HG03139 (cell line): Measurements from ENCODE around the gene DHDH.

ENCODE experiments used
- ATAC-seq: cut with Tn5 transposase; IDR thresholded peaks from one replicate; pipeline ENCODE4 v1.9.1; 2021; ENCODE audit not compliant: unreplicated experiment

DHDH gene

DNA sequence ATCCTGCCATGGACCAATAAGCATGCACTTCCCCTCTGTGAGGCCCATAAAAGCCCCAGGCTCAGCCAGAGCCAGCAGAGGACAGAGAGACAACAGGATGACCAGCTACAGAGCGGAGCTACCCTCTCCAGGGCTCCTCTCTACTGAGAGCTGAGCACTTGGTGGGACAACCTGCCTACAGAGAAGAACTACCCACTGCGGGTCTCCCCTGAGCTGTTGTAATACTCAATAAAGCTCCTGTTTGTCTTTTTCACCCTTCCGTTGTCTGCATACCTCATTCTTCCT, 13.7 kb downstream of the DHDH start:
- no peak for ATAC-seq

- ATAC-seq, result no peak
These were observed 16.7 kb downstream of the DHDH start for GRCh38 chr19:48950159-48950558.

DNA sequence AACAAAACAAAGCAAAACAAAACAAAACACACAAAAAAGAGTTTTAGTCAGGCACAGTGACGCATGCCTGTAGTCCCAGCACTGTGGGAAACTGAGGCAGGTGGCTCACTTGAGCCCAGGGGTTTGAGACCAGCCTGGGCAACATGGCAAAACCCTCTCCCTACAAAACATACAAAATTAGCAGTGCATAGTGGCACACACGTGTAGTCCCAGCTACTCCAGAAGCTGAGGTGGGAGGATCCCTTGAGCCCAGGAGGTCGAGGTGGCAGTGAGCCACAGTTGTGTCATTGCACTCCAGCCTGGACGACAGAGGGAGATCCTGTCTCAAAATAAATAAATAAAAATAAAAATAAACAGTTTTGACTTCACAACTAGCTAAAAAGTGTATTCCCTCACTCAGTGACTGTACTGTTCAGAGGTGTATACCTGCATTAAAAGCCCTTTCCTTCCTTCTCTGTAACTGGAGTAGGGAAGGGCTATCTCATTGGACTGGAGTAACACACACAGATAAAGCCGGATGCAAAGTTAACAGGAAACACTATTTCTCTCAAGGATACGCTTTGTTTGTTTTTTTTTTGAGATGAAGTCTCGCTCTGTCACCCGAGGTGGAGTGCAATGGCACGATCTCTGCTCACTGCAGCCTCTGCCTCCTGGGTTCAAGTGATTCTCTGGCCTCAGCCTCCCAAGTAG, 17.5 kb downstream of the DHDH start:
- ATAC-seq, result no peak

- ATAC-seq, result no peak
These were observed 19.6 kb downstream of the DHDH start for GRCh38 chr19:48953141-48953540.

DNA sequence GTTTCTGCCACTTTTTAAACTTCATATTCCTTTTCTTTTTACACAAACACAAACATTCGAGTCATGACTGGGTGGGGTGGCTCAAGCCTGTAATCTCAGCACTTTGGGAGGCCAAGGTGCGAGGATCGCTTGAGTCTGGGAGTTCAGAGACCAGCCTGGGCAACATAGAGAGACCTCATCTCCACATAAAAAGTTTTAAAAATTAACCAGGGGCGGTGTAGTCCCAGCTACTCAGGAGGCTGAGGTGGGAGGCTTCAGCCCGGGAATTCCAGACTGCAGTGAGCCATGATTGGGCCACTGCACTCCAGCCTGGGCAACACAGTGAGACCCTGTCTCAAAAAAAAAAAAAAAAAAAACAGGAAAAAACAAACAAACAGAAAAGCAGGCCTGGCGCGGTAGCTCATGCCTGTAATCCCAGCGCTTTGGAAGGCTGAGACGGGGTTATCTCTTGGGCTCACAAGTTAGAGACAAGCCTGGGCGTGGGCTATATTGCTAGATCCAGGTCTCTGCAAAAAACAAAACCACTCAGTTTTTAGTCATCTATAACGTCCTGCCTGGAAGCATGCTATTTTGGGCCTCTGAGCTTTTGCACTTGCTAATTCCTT, 20.6 kb downstream of the DHDH start:
- no peak for ATAC-seq

DNA sequence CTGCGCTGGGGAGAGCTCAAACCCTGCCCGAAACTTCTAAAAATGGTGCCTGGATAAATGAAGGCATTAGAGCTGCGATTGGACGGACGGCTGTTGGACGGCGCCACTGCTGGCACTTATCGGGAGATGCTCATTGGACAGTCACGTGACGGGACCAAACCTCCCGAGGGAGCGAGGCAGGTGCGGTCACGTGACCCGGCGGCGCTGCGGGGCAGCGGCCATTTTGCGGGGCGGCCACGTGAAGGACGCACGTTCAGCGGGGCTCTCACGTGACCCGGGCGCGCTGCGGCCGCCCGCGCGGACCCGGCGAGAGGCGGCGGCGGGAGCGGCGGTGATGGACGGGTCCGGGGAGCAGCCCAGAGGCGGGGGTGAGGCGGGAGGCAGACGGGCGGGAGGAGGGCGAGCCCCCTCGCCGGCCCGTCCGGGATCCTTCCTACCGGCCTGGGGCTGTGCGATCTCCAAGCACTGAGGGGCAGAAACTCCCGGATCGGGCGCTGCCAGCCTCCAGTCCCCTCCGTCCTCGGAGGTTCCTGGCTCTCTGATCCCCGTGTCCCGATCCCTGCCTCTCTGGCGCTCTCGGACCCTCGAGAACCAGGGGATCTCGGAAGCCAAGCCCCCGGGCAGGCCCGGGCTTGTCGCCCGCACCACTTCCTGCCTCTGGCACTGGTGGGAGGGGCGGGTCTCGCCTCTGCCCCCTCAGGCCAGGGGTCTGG, 21.3 kb downstream of the DHDH start, which contains the start of gene BAX:
Gene BAX, plus strand, starts transcription at position 281 of the 713 bp plus-strand sequence. Its CDS starts 54 bp downstream, at position 335.
- ATAC-seq, result peak; percentile 74

DNA sequence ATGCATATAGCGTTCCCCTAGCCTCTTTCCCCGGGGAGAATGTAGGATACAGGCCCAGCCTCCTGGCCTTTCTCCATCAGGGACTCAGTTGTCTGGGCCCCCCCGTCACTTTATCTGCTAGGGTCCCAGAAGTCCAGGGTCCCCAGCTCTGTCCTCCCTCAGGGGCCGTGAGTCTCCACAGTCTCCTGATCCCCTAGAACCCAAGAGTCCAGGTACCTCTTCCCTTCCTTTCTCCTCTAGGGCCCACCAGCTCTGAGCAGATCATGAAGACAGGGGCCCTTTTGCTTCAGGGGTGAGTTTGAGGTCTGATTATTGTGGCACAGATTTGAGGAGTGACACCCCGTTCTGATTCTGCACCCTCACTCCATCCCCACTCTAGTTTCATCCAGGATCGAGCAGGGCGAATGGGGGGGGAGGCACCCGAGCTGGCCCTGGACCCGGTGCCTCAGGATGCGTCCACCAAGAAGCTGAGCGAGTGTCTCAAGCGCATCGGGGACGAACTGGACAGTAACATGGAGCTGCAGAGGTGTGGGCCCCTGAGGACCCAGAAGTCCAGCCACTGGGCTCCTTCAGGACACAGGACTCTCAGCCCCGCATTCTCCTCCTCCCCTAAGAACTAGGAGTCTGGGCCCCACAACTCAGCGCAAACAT, 21.9 kb downstream of the DHDH start:
- no peak for ATAC-seq

DNA sequence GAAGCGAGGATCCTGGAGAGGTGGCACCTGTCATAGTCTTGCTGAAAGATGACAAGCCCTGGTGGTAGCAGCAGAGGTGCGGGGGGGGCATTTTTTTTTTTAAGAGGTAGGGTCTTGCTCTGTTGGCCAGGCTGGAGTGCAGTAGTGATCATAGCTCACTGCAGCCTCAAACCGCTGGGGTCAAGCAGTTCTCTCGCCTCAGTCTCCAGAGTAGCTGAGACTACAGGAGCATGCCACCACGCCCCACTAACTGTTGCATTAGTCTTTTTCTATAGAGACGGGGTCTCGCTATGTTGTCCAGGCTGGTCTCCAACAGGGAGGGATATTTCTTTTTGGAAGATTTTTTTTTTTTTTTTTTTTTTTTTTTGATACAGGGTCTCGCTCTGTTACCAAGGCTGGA, 24.5 kb downstream of the DHDH start:
- no peak for ATAC-seq

DNA sequence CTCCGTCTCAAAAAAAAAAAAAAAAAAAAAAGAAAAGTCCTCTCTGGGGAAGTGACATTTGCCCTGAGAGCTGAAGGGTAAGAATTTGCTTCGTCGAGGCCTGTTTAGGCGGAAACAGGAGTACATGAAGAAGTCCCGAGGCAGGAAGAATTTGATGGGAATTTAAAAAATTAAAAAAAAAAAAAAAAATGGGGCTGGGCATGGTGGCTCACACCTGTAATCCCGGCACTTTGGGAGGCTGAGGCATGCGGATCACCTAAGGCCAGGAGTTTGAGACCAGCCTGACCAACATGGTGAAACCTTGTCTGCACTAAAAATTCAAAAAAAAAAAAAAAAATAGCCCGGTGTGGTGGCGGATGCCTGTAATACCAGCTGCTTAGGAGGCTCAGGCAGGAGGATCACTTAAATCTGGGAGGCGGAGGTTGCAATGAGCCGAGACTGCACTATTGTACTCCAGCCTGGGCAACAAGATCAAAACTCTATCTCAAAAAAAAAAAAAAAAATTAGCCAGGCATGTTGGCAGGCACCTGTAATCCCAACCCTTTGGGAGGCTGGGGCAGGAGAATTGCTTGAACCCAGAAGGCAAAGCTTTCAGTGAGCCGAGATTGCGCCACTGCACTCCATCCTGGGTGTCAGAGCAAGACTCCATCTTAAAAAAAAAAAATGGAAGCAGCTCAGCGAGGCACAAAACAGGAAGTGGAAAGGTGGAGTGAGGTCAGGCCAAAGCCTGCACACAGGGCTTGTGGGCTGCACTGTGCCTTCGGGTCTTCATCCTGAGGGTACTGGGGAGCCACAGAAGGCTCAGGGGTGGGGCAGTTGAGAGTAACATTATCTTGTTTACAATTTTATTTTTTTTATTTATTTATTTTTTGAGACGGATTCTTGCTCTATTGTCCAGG, 26.1 kb downstream of the DHDH start:
- ATAC-seq, result no peak

DNA sequence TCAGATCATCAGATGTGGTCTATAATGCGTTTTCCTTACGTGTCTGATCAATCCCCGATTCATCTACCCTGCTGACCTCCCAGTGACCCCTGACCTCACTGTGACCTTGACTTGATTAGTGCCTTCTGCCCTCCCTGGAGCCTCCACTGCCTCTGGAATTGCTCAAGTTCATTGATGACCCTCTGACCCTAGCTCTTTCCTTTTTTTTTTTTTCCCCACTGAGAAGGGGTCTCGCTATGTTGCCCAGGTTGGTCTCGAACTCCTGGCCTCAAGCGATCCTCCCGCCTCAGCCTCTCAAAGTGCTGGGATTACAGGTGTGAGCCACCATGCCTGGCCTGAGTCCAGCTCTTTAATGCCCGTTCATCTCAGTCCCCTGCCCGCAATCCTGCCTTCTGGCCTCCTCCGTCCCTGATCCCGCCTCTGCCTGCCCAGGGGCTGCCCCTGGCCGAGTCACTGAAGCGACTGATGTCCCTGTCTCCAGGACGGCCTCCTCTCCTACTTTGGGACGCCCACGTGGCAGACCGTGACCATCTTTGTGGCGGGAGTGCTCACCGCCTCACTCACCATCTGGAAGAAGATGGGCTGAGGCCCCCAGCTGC, 27.7 kb downstream of the DHDH start:
- no peak for ATAC-seq

- ATAC-seq, result no peak
These were observed 28.2 kb downstream of the DHDH start for GRCh38 chr19:48961673-48962028.

- ATAC-seq, result no peak
These were observed 28.7 kb downstream of the DHDH start for GRCh38 chr19:48962029-48962848.

GRCh38 chr19:48962849-48963165, 29.3 kb downstream of the DHDH start:
- ATAC-seq, result no peak

- ATAC-seq, result no peak
These were observed 30.1 kb downstream of the DHDH start for GRCh38 chr19:48963371-48964204.

GRCh38 chr19:48964205-48965039, 30.9 kb downstream of the DHDH start:
- ATAC-seq, result no peak

GRCh38 chr19:48965040-48965805, 31.7 kb downstream of the DHDH start, which contains the start of gene FTL:
Gene FTL (plus strand): TSS chr19:48965309. CDS start chr19:48965508, 199 bp downstream.
- peak; percentile 47 for ATAC-seq
